ENCODE data around the gene HSPA6.
A peak's percentile ranks its signal among the peaks of the same experiment; 100 is the strongest.
"Not testable (repeated sequence)": the region's sequence is repeated elsewhere in the genome, so short reads cannot be mapped to it uniquely, and the experiment has no call there.

HSPA6 gene

GRCh38 chr1:161505686-161506085, 18.7 kb upstream of the HSPA6 start:
- no peak for DNase-seq

GRCh38 chr1:161506336-161507223, 17.8 kb upstream of the HSPA6 start:
- no peak for DNase-seq

GRCh38 chr1:161510477-161510876, 13.9 kb upstream of the HSPA6 start:
- DNase-seq: no peak

GRCh38 chr1:161511018-161511755, 13.2 kb upstream of the HSPA6 start:
- DNase-seq: peak; percentile 65

- no peak for DNase-seq
These were observed 12.6 kb upstream of the HSPA6 start for GRCh38 chr1:161511756-161512060.

- DNase-seq: not testable (repeated sequence)
These were observed 11.5 kb upstream of the HSPA6 start for GRCh38 chr1:161512636-161513447.

- DNase-seq: not testable (repeated sequence)
These were observed 10.9 kb upstream of the HSPA6 start for GRCh38 chr1:161513448-161513780.

- DNase-seq: not testable (repeated sequence)
These were observed 10.4 kb upstream of the HSPA6 start for GRCh38 chr1:161513953-161514352.

- not testable (repeated sequence) for DNase-seq
These were observed 1.1 kb upstream of the HSPA6 start for GRCh38 chr1:161523041-161523816.

GRCh38 chr1:161524742-161525291, 477 bp downstream of the HSPA6 start:
- not testable (repeated sequence) for DNase-seq

- DNase-seq: not testable (repeated sequence)
These were observed 981 bp downstream of the HSPA6 start for GRCh38 chr1:161525321-161525720.

- not testable (repeated sequence) for DNase-seq
These were observed 1.6 kb downstream of the HSPA6 start for GRCh38 chr1:161525918-161526317.

- peak; percentile 22 for DNase-seq
These were observed 4.2 kb downstream of the HSPA6 start for GRCh38 chr1:161528550-161528949.

- not testable (repeated sequence) for DNase-seq
These were observed 5.2 kb downstream of the HSPA6 start for GRCh38 chr1:161529463-161530104.

GRCh38 chr1:161530158-161530557, 5.8 kb downstream of the HSPA6 start:
- not testable (repeated sequence) for DNase-seq

- DNase-seq: peak; percentile 79
These were observed 6.6 kb downstream of the HSPA6 start for GRCh38 chr1:161530671-161531641.

GRCh38 chr1:161531986-161532643, 7.8 kb downstream of the HSPA6 start:
- DNase-seq: no peak

- not testable (repeated sequence) for DNase-seq
These were observed 8.6 kb downstream of the HSPA6 start for GRCh38 chr1:161532644-161533567.
